GM18517 (cell line): ENCODE measurements around the gene NFATC3.

Experiments used
- ATAC-seq: cut with Tn5 transposase; IDR thresholded peaks from one replicate; pipeline ENCODE4 v1.9.1; 2021; ENCODE audit warnings: mild to moderate bottlenecking, moderate library complexity; ENCODE audit not compliant: unreplicated experiment

The NFATC3 gene

GRCh38 chr16:68072038-68072695 is 13.0 kb upstream of the NFATC3 start:
- no peak for ATAC-seq

- ATAC-seq, result peak; percentile 4
These were observed 11.0 kb upstream of the NFATC3 start for GRCh38 chr16:68073902-68074760.

GRCh38 chr16:68074850-68075555 is 10.2 kb upstream of the NFATC3 start:
- ATAC-seq, result peak; percentile 72

- ATAC-seq, result no peak
These were observed 9.2 kb upstream of the NFATC3 start for GRCh38 chr16:68075980-68076379.

GRCh38 chr16:68076560-68076959 is 8.6 kb upstream of the NFATC3 start:
- no peak for ATAC-seq

GRCh38 chr16:68077866-68078700 is 7.1 kb upstream of the NFATC3 start:
- no peak for ATAC-seq

GRCh38 chr16:68078701-68079375 is 6.3 kb upstream of the NFATC3 start:
- no peak for ATAC-seq

- no peak for ATAC-seq
These were observed 5.9 kb upstream of the NFATC3 start for GRCh38 chr16:68079376-68079625.

GRCh38 chr16:68079626-68080344 is 5.4 kb upstream of the NFATC3 start:
- ATAC-seq, result no peak

- ATAC-seq, result no peak
These were observed 3.1 kb upstream of the NFATC3 start for GRCh38 chr16:68081861-68082628.

- ATAC-seq, result no peak
These were observed 2.4 kb upstream of the NFATC3 start for GRCh38 chr16:68082629-68083238.

- ATAC-seq, result no peak
These were observed 1.9 kb upstream of the NFATC3 start for GRCh38 chr16:68083239-68083781.

- no peak for ATAC-seq
These were observed 1.2 kb upstream of the NFATC3 start for GRCh38 chr16:68083861-68084503.

- peak; percentile 57 for ATAC-seq
These were observed 489 bp upstream of the NFATC3 start for GRCh38 chr16:68084504-68085258.

- no peak for ATAC-seq
These were observed 1.2 kb downstream of the NFATC3 start for GRCh38 chr16:68086336-68086841.

GRCh38 chr16:68086860-68087268 is 1.7 kb downstream of the NFATC3 start:
- ATAC-seq, result no peak

- no peak for ATAC-seq
These were observed 2.5 kb downstream of the NFATC3 start for GRCh38 chr16:68087688-68088087.
